Measurements from ENCODE around the gene METTL8.

METTL8 gene

GRCh38 chr2:171433763-171434012, at the start of gene METTL8:
Gene METTL8, minus strand, starts transcription at chr2:171433990. Its CDS starts 41,805 bp downstream, at chr2:171392185.
- no peak for DNase-seq

GRCh38 chr2:171482877-171483276, 49.1 kb upstream of the METTL8 start:
- DNase-seq = no peak

GRCh38 chr2:171482308-171482707, 48.5 kb upstream of the METTL8 start:
- DNase-seq = no peak

- no peak for DNase-seq
Observed at GRCh38 chr2:171480908-171481307, 47.1 kb upstream of the METTL8 start.

- no peak for DNase-seq
Observed at GRCh38 chr2:171479154-171479814, 45.5 kb upstream of the METTL8 start.

- DNase-seq = no peak
Observed at GRCh38 chr2:171478345-171478744, 44.6 kb upstream of the METTL8 start.

- no peak for DNase-seq
Observed at GRCh38 chr2:171475979-171476378, 42.2 kb upstream of the METTL8 start.

GRCh38 chr2:171470129-171470528, 36.3 kb upstream of the METTL8 start:
- no peak for DNase-seq

- DNase-seq = no peak
Observed at GRCh38 chr2:171469176-171469575, 35.4 kb upstream of the METTL8 start.

- no peak for DNase-seq
Observed at GRCh38 chr2:171460537-171460936, 26.7 kb upstream of the METTL8 start.

- no peak for DNase-seq
Observed at GRCh38 chr2:171459498-171459897, 25.7 kb upstream of the METTL8 start.

- DNase-seq = no peak
Observed at GRCh38 chr2:171452773-171453172, 19.0 kb upstream of the METTL8 start.

GRCh38 chr2:171451074-171451473, 17.3 kb upstream of the METTL8 start:
- DNase-seq = no peak

GRCh38 chr2:171447675-171448074, 13.9 kb upstream of the METTL8 start:
- DNase-seq = no peak

GRCh38 chr2:171441470-171441869, 7.7 kb upstream of the METTL8 start:
- DNase-seq = no peak

GRCh38 chr2:171436307-171436706, 2.5 kb upstream of the METTL8 start:
- DNase-seq = no peak

- DNase-seq = peak; percentile 58 to 81
Observed at GRCh38 chr2:171434013-171434989, 511 bp upstream of the METTL8 start, which contains the start of gene DCAF17. Gene DCAF17, plus strand, starts transcription at chr2:171434226. Its CDS starts 352 bp downstream, at chr2:171434578.

- DNase-seq = no peak
Observed at GRCh38 chr2:171432969-171433762, 624 bp downstream of the METTL8 start.

- no peak for DNase-seq
Observed at GRCh38 chr2:171432206-171432968, 1.4 kb downstream of the METTL8 start.

- DNase-seq = no peak
Observed at GRCh38 chr2:171431677-171432167, 2.1 kb downstream of the METTL8 start.

- DNase-seq = no peak
Observed at GRCh38 chr2:171430516-171431410, 3.0 kb downstream of the METTL8 start.
